A673 (cell line): ENCODE results near the gene DROSHA. TPM values are rescaled to one million over a fixed set of nuclear protein-coding genes. Genes with fewer than 3 reads are reported as not detected.

Experiments used
- BruUV-seq: library from RNA; stranded (reverse); fragments of 400-500 nt; replicated peaks from 2 replicates; lab custom pipeline; 2021; lab: Mats Ljungman, UMichigan
- CTCF ChIA-PET: fragments of 300-600 bp; sonication (Branson Sonifier 250); formaldehyde crosslinking; loops from one replicate; lab custom pipeline; 2022; ENCODE audit warnings: antibody characterized with exemption; lab: Charles Lee
- POLR2A ChIA-PET: fragments of 300-600 bp; sonication (Branson Sonifier 250); formaldehyde crosslinking; loops from one replicate; lab custom pipeline; 2022; ENCODE audit warnings: antibody characterized with exemption; ENCODE audit not compliant: low non-redundant PET; lab: Charles Lee
- DNase-seq: peaks from one replicate; pipeline ENCODE4 v3.0.0-alpha.2; 2015; ENCODE audit warnings: low spot score
- H3K27ac ChIP-seq: fragments of 200-600 bp; sonication (generic); 2 replicates; pipeline ENCODE4 v1.5.1; 2016; ENCODE audit warnings: mixed run types, low read depth, mild to moderate bottlenecking, mixed read lengths, antibody characterized with exemption, low read length; ENCODE audit not compliant: poor library complexity, severe bottlenecking
- H3K27me3 ChIP-seq: fragments of 200-600 bp; sonication (generic); replicated peaks from 2 replicates; pipeline ENCODE4 v1.6.1; 2017; ENCODE audit warnings: mixed run types, low read depth, mild to moderate bottlenecking, mixed read lengths, antibody characterized with exemption, low read length; ENCODE audit not compliant: insufficient read depth, poor library complexity
- H3K36me3 ChIP-seq: fragments of 200-600 bp; sonication (generic); 2 replicates; pipeline ENCODE4 v1.6.1; 2016; ENCODE audit warnings: mixed run types, mild to moderate bottlenecking, mixed read lengths, antibody characterized with exemption, low read length; ENCODE audit not compliant: insufficient read depth, poor library complexity, severe bottlenecking
- H3K4me1 ChIP-seq: fragments of 200-600 bp; sonication (generic); 2 replicates; pipeline ENCODE4 v1.6.1; 2017; ENCODE audit warnings: mixed run types, mild to moderate bottlenecking, mixed read lengths, antibody characterized with exemption, low read length; ENCODE audit not compliant: insufficient read depth, poor library complexity, severe bottlenecking
- H3K4me3 ChIP-seq: fragments of 200-600 bp; sonication (generic); 2 replicates; pipeline ENCODE4 v1.5.1; 2016; ENCODE audit warnings: low read depth, mixed run types, mild to moderate bottlenecking, mixed read lengths, low read length; ENCODE audit not compliant: poor library complexity, severe bottlenecking
- H3K9me3 ChIP-seq: fragments of 200-600 bp; sonication (generic); 2 replicates; pipeline ENCODE4 v1.6.1; 2016; ENCODE audit warnings: mixed run types, low read depth, mild to moderate bottlenecking, mixed read lengths, antibody characterized with exemption, low read length; ENCODE audit not compliant: poor library complexity, severe bottlenecking
- CTCF ChIP-seq: fragments of 300-800, 200-600 bp; sonication (generic); conservative IDR thresholded peaks from 2 replicates; pipeline ENCODE4 v1.5.1; 2017; ENCODE audit warnings: low read depth, mild to moderate bottlenecking, antibody characterized with exemption, low read length, moderate library complexity, mixed read lengths
- EZH2 ChIP-seq: fragments of 200-600 bp; sonication (generic); IDR thresholded peaks from 2 replicates; pipeline ENCODE4 v1.6.1; 2017; ENCODE audit warnings: borderline replicate concordance, low read depth, mild to moderate bottlenecking, mixed read lengths, antibody characterized with exemption, low read length; ENCODE audit not compliant: poor library complexity, severe bottlenecking
- intact Hi-C: fragments of 100-400 bp; cut with micrococcal nuclease; formaldehyde crosslinking; loops from one replicate; pipeline ENCODE4 v1.10.0; 2022; ENCODE audit not compliant: unreplicated experiment
- total RNA-seq: library from RNA; stranded (reverse); gene quantifications from 2 replicates; pipeline ENCODE4 v1.2.3, GENCODE V29; 2021

DROSHA gene
- total RNA-seq, 1 experiment from 2014 or later = 143 TPM

GRCh38 chr5:31381299-31381698 lies 150.6 kb downstream of the DROSHA start:
- Histone ChIP-seq H3K9me3 (no peaks in the 10 kb centered on the region), H3K4me3 (no peak overlapping the region), H3K4me1 (no peaks in the 10 kb centered on the region), H3K27ac (no peak overlapping the region), H3K36me3 (no peaks in the 10 kb centered on the region), H3K27me3 (no peaks in the 10 kb centered on the region)
- BruUV-seq = no TSS peak
- CTCF ChIA-PET = no interaction called here
- DNase-seq = no peak
- TF ChIP-seq EZH2 = no peak
- no peak for TF ChIP-seq CTCF
- POLR2A ChIA-PET = no interaction called here
- intact Hi-C loops = no loop called here

- Histone ChIP-seq H3K4me1 (no peaks in the 10 kb centered on the region), H3K36me3 (no peaks in the 10 kb centered on the region), H3K27me3 (no peaks in the 10 kb centered on the region), H3K27ac (no peak overlapping the region), H3K9me3 (no peaks in the 10 kb centered on the region), H3K4me3 (no peak overlapping the region)
- intact Hi-C loops = no loop called here
- no peak for DNase-seq
- CTCF ChIA-PET = no interaction called here
- POLR2A ChIA-PET = no interaction called here
- BruUV-seq = no TSS peak
- TF ChIP-seq CTCF (no peak), EZH2 (no peak)
Measured at GRCh38 chr5:31380049-31380448, 151.8 kb downstream of the DROSHA start.

GRCh38 chr5:31378838-31379237 lies 153.1 kb downstream of the DROSHA start:
- Histone ChIP-seq H3K4me3 (no peak overlapping the region), H3K36me3 (no peaks in the 10 kb centered on the region), H3K4me1 (no peaks in the 10 kb centered on the region), H3K27me3 (no peaks in the 10 kb centered on the region), H3K9me3 (no peaks in the 10 kb centered on the region), H3K27ac (no peak overlapping the region)
- TF ChIP-seq CTCF (no peak), EZH2 (no peak)
- no peak for DNase-seq
- CTCF ChIA-PET = no interaction called here
- POLR2A ChIA-PET = no interaction called here
- no TSS peak for BruUV-seq
- intact Hi-C loops = no loop called here
